ENCODE measurements around the gene SEC61G. TPM values are rescaled to one million over a fixed set of nuclear protein-coding genes. Genes with fewer than 3 reads are reported as not detected.
A peak's percentile ranks its signal among the peaks of the same experiment; 100 is the strongest.

SEC61G gene
- total and polyA plus RNA-seq, 2 of the 4 experiments (the other 2 are of a cell fraction) = 387 to 685 TPM

DNA sequence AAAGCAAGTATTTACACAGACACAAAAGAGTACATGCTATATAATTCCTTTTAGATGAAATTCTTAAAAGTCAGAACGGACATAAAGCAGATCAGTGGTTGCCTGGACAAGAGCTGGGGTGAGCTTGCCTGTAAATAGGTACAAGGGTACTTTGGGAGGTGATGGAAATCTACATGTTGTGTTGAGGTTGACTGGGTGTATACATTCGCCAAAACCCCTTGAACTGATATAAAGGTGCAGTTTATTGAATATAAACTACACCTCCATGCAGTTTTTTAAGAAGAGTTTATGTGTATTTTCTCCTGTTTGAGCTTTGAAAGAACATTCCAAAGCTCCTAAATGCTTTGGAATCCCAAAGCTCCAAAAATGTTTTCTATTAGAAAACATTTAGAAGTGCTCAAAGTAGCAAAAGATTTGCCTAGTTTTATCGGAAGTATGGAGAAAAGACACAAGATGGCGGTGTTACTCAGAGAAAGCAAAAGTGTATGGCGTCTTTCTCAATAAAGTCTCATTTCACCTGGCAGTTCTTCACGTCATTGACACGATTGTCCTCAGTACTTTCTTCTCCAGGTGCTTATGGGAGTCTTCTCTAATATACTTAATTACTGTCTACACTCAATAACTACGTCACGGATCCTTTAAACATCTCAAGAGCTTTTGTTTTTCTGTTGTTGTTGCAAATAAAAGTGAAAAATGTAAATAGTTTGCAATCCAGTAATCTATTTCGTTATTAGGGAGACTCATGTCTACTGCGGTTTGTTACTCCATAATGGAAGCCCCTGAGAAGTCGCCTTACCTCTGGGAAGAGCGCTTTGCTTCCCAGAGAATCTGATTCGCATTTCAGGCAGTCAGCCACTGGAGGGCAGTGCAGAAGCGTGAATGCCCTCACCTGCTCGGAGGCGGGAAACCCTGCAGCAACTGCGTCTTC is 14.7 kb upstream of the SEC61G start (continued):
- TF ChIP-seq FOS (IDR thresholded peaks at IDR 0.05; ENCODE audit: low read depth, low read length) (no peak), RAD21 (IDR thresholded peaks at IDR 0.05; ENCODE audit: low read length) (peak; percentile 99), POLR2A (IDR thresholded peaks at IDR 0.05; ENCODE audit: low read depth, low read length) (peak; percentile 53; the same call in 1 of the 2 replicates), MAFK (IDR thresholded peaks at IDR 0.05; ENCODE audit: low read depth, low read length) (no peak)

DNA sequence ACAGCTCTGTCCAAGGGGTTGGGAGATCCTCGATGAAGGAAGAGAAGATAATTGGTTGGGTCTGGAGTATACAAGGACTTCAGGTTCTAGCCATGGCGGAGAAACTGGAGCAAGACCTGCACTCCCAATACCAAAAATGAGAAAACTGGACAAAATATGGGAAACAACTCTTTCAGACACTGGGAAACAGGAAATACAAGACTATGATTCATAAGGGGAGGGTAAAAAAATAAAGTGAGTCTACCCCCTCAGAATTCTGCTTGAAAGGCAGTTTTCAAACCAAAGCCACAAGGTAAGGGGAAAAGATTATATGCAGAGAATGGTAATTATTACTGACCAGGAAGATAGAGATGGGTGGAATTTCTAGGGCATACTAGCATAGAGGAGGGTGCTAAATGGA is 10.2 kb upstream of the SEC61G start:
- DNase-seq = peak; percentile 16
- intact Hi-C loops (cut with micrococcal nuclease) = no loop called here
- no CpG with 5 or more reads among the region's 2 CpGs for WGBS, 2 experiments (ENCODE audit: extremely low coverage in 2 of 2, insufficient read length in 1 of 2)
- H2BK120ac ChIP-seq (ENCODE audit: low read depth, low read length) = 0 out of 2 replicates have a peak overlapping the region, but pooled peaks have one; percentile 51
- no peak overlapping the region for H3K18ac ChIP-seq (ENCODE audit: low read depth, low read length)
- no peak overlapping the region for H3K4ac ChIP-seq (ENCODE audit: low read depth, low read length)
- no peak overlapping the region for H3K4me3 ChIP-seq (ENCODE audit: insufficient read depth, low read depth, low read length)
- H3K23ac ChIP-seq (ENCODE audit: low read depth, low read length) = no peak overlapping the region
- H2BK5ac ChIP-seq (ENCODE audit: low read depth, low read length, poor library complexity, severe bottlenecking) = no peak overlapping the region
- no peak overlapping the region for H3K56ac ChIP-seq (ENCODE audit: extremely low read depth, insufficient read depth, low read length)
- no TSS peak for BruUV-seq (replicated peaks)
- no peaks in the 10 kb centered on the region for H3K27me3 ChIP-seq (ENCODE audit: control insufficient read depth, insufficient read depth, low read length)
- POLR2A ChIA-PET (ENCODE audit: unreplicated experiment) = no interaction called here
- dilution Hi-C loops (cut with HindIII; ENCODE audit: low sequenced_read_pairs, unreplicated experiment) = no loop called here
- peak overlapping the region; percentile 53; the same call in 1 of the 3 replicates for H2BK15ac ChIP-seq (ENCODE audit: low read depth, low read length)
- H2AFZ ChIP-seq (replicated peaks; ENCODE audit: low read length, poor library complexity) = peak overlapping the region; percentile 16
- H2AK9ac ChIP-seq (replicated peaks; ENCODE audit: low read depth, low read length, poor library complexity) = no peak overlapping the region
- no peaks in the 10 kb centered on the region for H4K20me1 ChIP-seq (ENCODE audit: insufficient read depth, low read length)
- H4K91ac ChIP-seq (ENCODE audit: insufficient read depth, low read depth, low read length) = no peak overlapping the region
- no peak for ATAC-seq (ENCODE audit: low read depth)
- no peaks in the 10 kb centered on the region for H3K4me1 ChIP-seq (ENCODE audit: control insufficient read depth, insufficient read depth, low read length)
- H2BK20ac ChIP-seq (ENCODE audit: low read depth, low read length) = peak overlapping the region; percentile 6; the same call in 1 of the 2 replicates
- H4K5ac ChIP-seq (ENCODE audit: low read depth, low read length) = no peak overlapping the region
- no peaks in the 10 kb centered on the region for H3K79me1 ChIP-seq (ENCODE audit: low read depth in 1 of 2, low read length in 2 of 2)
- no peak overlapping the region for H3K4me2 ChIP-seq (ENCODE audit: low read depth, low read length)
- in situ Hi-C loops (cut with MboI; ENCODE audit: low sequenced_read_pairs) = loop anchor here (10.0 to 25.0 kb wide), 3 partner anchors 646 to 1318 kb away; partner anchors contain the start of genes PHKG1 and VOPP1
- TF ChIP-seq ELK1 (IDR thresholded peaks at IDR 0.05; ENCODE audit: borderline replicate concordance, low read depth, low read length) (no peak), CEBPB (IDR thresholded peaks at IDR 0.05; ENCODE audit: low read depth, low read length) (no peak), RAD21 (IDR thresholded peaks at IDR 0.05; ENCODE audit: low read length) (no peak), FOS (IDR thresholded peaks at IDR 0.05; ENCODE audit: low read depth, low read length) (no peak), SMC3 (IDR thresholded peaks at IDR 0.05; ENCODE audit: low read depth, low read length) (no peak), BHLHE40 (IDR thresholded peaks at IDR 0.05; ENCODE audit: low read depth, low read length) (no peak), CHD1 (IDR thresholded peaks at IDR 0.05; ENCODE audit: low read depth, low read length) (no peak), MAFK (IDR thresholded peaks at IDR 0.05; ENCODE audit: low read depth, low read length) (no peak; the same call in 1 of the 2 replicates), MAZ (IDR thresholded peaks at IDR 0.05; ENCODE audit: borderline replicate concordance, low read depth, low read length) (no peak), RFX5 (IDR thresholded peaks at IDR 0.05; ENCODE audit: low read depth, low read length) (no peak), MXI1 (IDR thresholded peaks at IDR 0.05; ENCODE audit: borderline replicate concordance, low read depth, low read length) (no peak)
- TF ChIP-seq, protein P1, sequence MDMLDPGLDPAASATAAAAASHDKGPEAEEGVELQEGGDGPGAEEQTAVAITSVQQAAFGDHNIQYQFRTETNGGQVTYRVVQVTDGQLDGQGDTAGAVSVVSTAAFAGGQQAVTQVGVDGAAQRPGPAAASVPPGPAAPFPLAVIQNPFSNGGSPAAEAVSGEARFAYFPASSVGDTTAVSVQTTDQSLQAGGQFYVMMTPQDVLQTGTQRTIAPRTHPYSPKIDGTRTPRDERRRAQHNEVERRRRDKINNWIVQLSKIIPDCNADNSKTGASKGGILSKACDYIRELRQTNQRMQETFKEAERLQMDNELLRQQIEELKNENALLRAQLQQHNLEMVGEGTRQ (IDR thresholded peaks at IDR 0.05; ENCODE audit: low read depth, low read length) = no peak
- no peaks in the 10 kb centered on the region for H3K36me3 ChIP-seq (ENCODE audit: control insufficient read depth, insufficient read depth, low read length)
- no peak overlapping the region for H3K27ac ChIP-seq (ENCODE audit: insufficient read depth, low read length)
- H3K9me1 ChIP-seq (ENCODE audit: insufficient read depth, low read length) = no peaks in the 10 kb centered on the region
- no peak overlapping the region for H3K9ac ChIP-seq (ENCODE audit: low read depth, low read length)
- CTCF ChIA-PET = interaction anchor here (4.0 kb wide), 1 partner anchor 486 kb away, joined by 22 read pairs; no protein-coding TSS in a partner anchor
- H3K9me3 ChIP-seq (ENCODE audit: control insufficient read depth, insufficient read depth, low read length) = no peaks in the 10 kb centered on the region
- peak overlapping the region; percentile 34 to 56; a peak in 2 of 4 replicates for H4K8ac ChIP-seq (ENCODE audit: low read depth in 2 of 2, low read length in 2 of 2)
- no peak overlapping the region; the same call in 1 of the 2 replicates for H2AK5ac ChIP-seq (ENCODE audit: low read depth, low read length)
- no peak overlapping the region for H3K14ac ChIP-seq (replicated peaks; ENCODE audit: low read depth, low read length)

Data from IMR-90 (cell line).